ENCODE results near the gene PRKACA.

- TF ChIP-seq CTCF (IDR thresholded peaks at IDR 0.05) = no peak
- no peak for TF ChIP-seq POLR2A (IDR thresholded peaks at IDR 0.05)
- TF ChIP-seq EP300 (IDR thresholded peaks at IDR 0.05) = no peak
Measured at GRCh38 chr19:14072535-14073260, 44.9 kb downstream of the PRKACA start, which contains the start of gene MISP3.
